Measurements from ENCODE around the gene BACH2. TPM values are rescaled to one million over a fixed set of nuclear protein-coding genes. Genes with fewer than 3 reads are reported as not detected.

Gene BACH2
- total and polyA plus RNA-seq, 2 donors (not counting 1 experiment from before 2014, with no cell fraction given): 2.2 to 2.6 TPM

GRCh38 chr6:90220273-90220672 is 76.4 kb downstream of the BACH2 start:
- no peaks in the 10 kb centered on the region for H3K36me3 ChIP-seq (ENCODE audit: control insufficient read depth, insufficient read depth, low read length)
- H3K4me2 ChIP-seq (ENCODE audit: extremely low read depth, insufficient read depth, low read length): no peak overlapping the region
- H3K4me3 ChIP-seq (replicated peaks in 1 of 4; ENCODE audit: control extremely low read depth in 1 of 4, insufficient read depth in 1 of 4, low read depth in 3 of 4, low read length in 4 of 4): no peak overlapping the region
- H3K27me3 ChIP-seq (ENCODE audit: control insufficient read depth, insufficient read depth, low read length): no peaks in the 10 kb centered on the region
- H3K79me2 ChIP-seq (ENCODE audit: control insufficient read depth, insufficient read depth, low read length): no peaks in the 10 kb centered on the region
- H3K9ac ChIP-seq (ENCODE audit: insufficient read depth, low read length): no peak overlapping the region
- peak in 1 of 2 donors; percentile 68 for DNase-seq (ENCODE audit: low read depth in 2 of 2)
- H3K27ac ChIP-seq (ENCODE audit: insufficient read depth, low read length): no peak overlapping the region
- no peak overlapping the region for H2AFZ ChIP-seq (ENCODE audit: low read length)
- H3K4me1 ChIP-seq (ENCODE audit: control insufficient read depth, extremely low read depth, insufficient read depth, low read length): peaks cover 12% of the 10 kb centered on the region
- no peaks in the 10 kb centered on the region for H4K20me1 ChIP-seq (ENCODE audit: control insufficient read depth, extremely low read depth, insufficient read depth, low read length)
- TF ChIP-seq, protein P1, sequence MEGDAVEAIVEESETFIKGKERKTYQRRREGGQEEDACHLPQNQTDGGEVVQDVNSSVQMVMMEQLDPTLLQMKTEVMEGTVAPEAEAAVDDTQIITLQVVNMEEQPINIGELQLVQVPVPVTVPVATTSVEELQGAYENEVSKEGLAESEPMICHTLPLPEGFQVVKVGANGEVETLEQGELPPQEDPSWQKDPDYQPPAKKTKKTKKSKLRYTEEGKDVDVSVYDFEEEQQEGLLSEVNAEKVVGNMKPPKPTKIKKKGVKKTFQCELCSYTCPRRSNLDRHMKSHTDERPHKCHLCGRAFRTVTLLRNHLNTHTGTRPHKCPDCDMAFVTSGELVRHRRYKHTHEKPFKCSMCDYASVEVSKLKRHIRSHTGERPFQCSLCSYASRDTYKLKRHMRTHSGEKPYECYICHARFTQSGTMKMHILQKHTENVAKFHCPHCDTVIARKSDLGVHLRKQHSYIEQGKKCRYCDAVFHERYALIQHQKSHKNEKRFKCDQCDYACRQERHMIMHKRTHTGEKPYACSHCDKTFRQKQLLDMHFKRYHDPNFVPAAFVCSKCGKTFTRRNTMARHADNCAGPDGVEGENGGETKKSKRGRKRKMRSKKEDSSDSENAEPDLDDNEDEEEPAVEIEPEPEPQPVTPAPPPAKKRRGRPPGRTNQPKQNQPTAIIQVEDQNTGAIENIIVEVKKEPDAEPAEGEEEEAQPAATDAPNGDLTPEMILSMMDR (conservative IDR thresholded peaks at IDR 0.05 in 1 of 2, IDR thresholded peaks at IDR 0.05 in 1 of 2; ENCODE audit: low read depth in 1 of 2, low read length in 2 of 2): no peak
- TF ChIP-seq EZH2 (IDR thresholded peaks at IDR 0.05; ENCODE audit: low read length, missing control alignments): no peak
- no peaks in the 10 kb centered on the region for H3K9me3 ChIP-seq (ENCODE audit: control insufficient read depth, insufficient read depth, low read depth, low read length)

GRCh38 chr6:90219209-90219985 is 77.2 kb downstream of the BACH2 start:
- Histone ChIP-seq H4K20me1 (ENCODE audit: control insufficient read depth, extremely low read depth, insufficient read depth, low read length) (no peaks in the 10 kb centered on the region), H3K4me3 (replicated peaks in 1 of 4; ENCODE audit: control extremely low read depth in 1 of 4, insufficient read depth in 1 of 4, low read depth in 3 of 4, low read length in 4 of 4) (peak overlapping the region; percentile 14 to 58 (median 36)), H3K4me2 (ENCODE audit: extremely low read depth, insufficient read depth, low read length) (peak overlapping the region; percentile 83), H2AFZ (ENCODE audit: low read length) (peak overlapping the region; percentile 42), H3K27me3 (ENCODE audit: control insufficient read depth, insufficient read depth, low read length) (no peaks in the 10 kb centered on the region), H3K27ac (ENCODE audit: insufficient read depth, low read length) (peak overlapping the region; percentile 92), H3K79me2 (ENCODE audit: control insufficient read depth, insufficient read depth, low read length) (no peaks in the 10 kb centered on the region), H3K36me3 (ENCODE audit: control insufficient read depth, insufficient read depth, low read length) (no peaks in the 10 kb centered on the region), H3K9me3 (ENCODE audit: control insufficient read depth, insufficient read depth, low read depth, low read length) (no peaks in the 10 kb centered on the region), H3K9ac (ENCODE audit: insufficient read depth, low read length) (peak overlapping the region; percentile 45), H3K4me1 (ENCODE audit: control insufficient read depth, extremely low read depth, insufficient read depth, low read length) (peaks cover 12% of the 10 kb centered on the region)
- TF ChIP-seq, protein P1 (conservative IDR thresholded peaks at IDR 0.05 in 1 of 2, IDR thresholded peaks at IDR 0.05 in 1 of 2; ENCODE audit: low read depth in 1 of 2, low read length in 2 of 2): no peak
- TF ChIP-seq EZH2 (IDR thresholded peaks at IDR 0.05; ENCODE audit: low read length, missing control alignments): no peak
- DNase-seq (ENCODE audit: low read depth in 2 of 2): peak; percentile 96 to 97

GRCh38 chr6:90218959-90219208 is 77.8 kb downstream of the BACH2 start:
- no peak for TF ChIP-seq EZH2 (IDR thresholded peaks at IDR 0.05; ENCODE audit: low read length, missing control alignments)
- TF ChIP-seq, protein P1 (conservative IDR thresholded peaks at IDR 0.05 in 1 of 2, IDR thresholded peaks at IDR 0.05 in 1 of 2; ENCODE audit: low read depth in 1 of 2, low read length in 2 of 2): no peak
- H4K20me1 ChIP-seq (ENCODE audit: control insufficient read depth, extremely low read depth, insufficient read depth, low read length): no peaks in the 10 kb centered on the region
- H3K9me3 ChIP-seq (ENCODE audit: control insufficient read depth, insufficient read depth, low read depth, low read length): no peaks in the 10 kb centered on the region
- peak overlapping the region; percentile 83 for H3K4me2 ChIP-seq (ENCODE audit: extremely low read depth, insufficient read depth, low read length)
- no peak for DNase-seq (ENCODE audit: low read depth in 2 of 2)
- H3K4me3 ChIP-seq (replicated peaks in 1 of 4; ENCODE audit: control extremely low read depth in 1 of 4, insufficient read depth in 1 of 4, low read depth in 3 of 4, low read length in 4 of 4): peak overlapping the region; percentile 4 to 58 (median 42)
- peak overlapping the region; percentile 92 for H3K27ac ChIP-seq (ENCODE audit: insufficient read depth, low read length)
- no peaks in the 10 kb centered on the region for H3K79me2 ChIP-seq (ENCODE audit: control insufficient read depth, insufficient read depth, low read length)
- no peak overlapping the region for H2AFZ ChIP-seq (ENCODE audit: low read length)
- H3K36me3 ChIP-seq (ENCODE audit: control insufficient read depth, insufficient read depth, low read length): no peaks in the 10 kb centered on the region
- H3K4me1 ChIP-seq (ENCODE audit: control insufficient read depth, extremely low read depth, insufficient read depth, low read length): peaks cover 12% of the 10 kb centered on the region
- H3K27me3 ChIP-seq (ENCODE audit: control insufficient read depth, insufficient read depth, low read length): no peaks in the 10 kb centered on the region
- peak overlapping the region; percentile 45 for H3K9ac ChIP-seq (ENCODE audit: insufficient read depth, low read length)

Data from fibroblast of lung (primary cell).